SH-SY5Y (cell line): Measurements from ENCODE around the gene CREG2.

Source experiments
- GATA2 ChIP-seq: IDR thresholded peaks from 2 replicates; pipeline ENCODE4 v1.6.1; 2011; ENCODE audit warnings: mild to moderate bottlenecking, low read depth, low read length
- GATA3 ChIP-seq: IDR thresholded peaks from 2 replicates; pipeline ENCODE4 v1.6.1; 2011; ENCODE audit warnings: low read depth, mild to moderate bottlenecking, low read length, moderate library complexity

Gene CREG2

GRCh38 chr2:101387151-101387834 is at the start of gene CREG2:
Gene CREG2 (minus strand): TSS chr2:101387503. CDS start chr2:101387457, 46 bp downstream.
- 0 out of 2 replicates have a peak, but pooled peaks have one; percentile 27 for TF ChIP-seq GATA2
- TF ChIP-seq GATA3, result no peak

DNA sequence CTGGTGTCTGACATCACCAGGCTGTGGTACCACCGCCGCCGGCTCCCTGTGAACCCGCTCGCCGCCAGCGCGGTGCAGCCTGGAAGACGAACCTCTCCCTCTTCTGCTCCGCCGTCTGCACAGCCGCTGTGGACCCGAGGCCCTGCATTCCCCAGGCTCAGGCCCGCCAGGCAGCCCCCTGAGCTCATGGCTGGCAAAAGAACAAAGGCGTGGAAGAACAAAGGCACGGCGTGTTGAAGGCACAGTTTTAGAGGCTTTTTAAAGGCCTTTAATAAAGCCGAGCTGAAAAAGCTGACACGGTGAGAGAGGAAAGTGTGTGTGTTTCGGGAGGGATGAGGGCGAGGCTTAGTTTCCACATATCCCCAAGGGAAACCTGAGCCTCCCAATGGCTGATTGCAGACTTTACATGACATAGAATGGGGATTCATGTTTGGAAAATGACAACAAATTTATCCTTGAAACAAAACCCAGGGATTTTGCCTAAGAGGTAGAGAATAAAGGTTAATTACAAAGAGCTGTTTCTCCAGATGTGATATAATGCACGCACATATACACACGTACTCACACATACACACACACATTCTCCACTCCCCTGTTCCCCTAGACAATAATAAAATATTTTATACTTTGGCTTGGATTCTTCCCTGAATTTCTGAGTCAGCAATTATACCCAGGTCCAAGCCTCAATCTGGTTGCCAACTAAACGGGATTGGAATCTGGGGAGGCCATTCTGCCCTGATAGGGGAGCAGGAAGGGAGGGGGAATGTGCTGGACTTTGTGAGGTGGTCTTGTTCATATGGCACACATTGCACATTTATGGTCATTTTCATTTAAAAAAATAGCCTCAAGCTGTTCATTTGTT is 47.9 kb upstream of the CREG2 start:
- TF ChIP-seq GATA3, result no peak
- TF ChIP-seq GATA2, result no peak

GRCh38 chr2:101433465-101433864 is 46.2 kb upstream of the CREG2 start:
- no peak for TF ChIP-seq GATA3
- TF ChIP-seq GATA2, result no peak

DNA sequence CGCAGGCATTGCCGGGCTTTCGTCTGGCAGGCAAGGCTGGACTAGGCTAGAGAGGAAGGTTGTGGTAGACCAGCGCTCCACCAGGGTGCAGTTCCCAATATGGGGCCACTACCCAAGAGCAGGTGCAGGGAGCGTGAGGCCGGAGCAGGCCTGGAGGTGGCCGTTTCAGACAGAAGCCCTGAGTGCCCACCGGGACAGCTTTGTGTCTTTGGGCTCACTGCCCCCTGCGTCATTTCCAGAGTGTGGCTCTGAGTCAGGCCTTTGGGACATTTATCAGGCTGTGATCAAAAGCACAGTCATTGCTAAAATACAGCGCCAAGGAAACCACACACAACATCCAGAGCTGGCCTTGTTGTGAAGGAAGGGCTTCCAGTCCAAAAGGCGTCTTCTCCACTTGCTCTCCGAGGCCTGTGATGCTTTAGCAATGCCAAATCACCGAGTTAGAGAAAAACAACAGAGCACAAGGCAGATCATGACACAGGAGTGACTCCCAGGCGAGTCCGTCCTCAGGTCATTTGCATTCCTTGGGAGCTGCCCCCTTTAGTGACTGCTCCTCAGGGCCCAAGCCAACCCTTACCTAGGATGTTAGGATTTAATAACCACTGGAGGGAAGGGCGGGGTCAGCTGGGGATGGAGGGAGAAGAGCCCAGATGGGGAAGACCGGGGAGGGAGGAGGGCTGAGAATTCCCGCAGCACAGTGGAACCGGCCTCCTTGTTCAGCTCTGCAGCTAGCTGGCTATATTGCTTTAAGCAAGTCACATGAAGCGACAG is 45.3 kb upstream of the CREG2 start:
- TF ChIP-seq GATA2 (no peak), GATA3 (no peak)

GRCh38 chr2:101431486-101431885 is 44.2 kb upstream of the CREG2 start:
- no peak for TF ChIP-seq GATA2
- TF ChIP-seq GATA3, result no peak

DNA sequence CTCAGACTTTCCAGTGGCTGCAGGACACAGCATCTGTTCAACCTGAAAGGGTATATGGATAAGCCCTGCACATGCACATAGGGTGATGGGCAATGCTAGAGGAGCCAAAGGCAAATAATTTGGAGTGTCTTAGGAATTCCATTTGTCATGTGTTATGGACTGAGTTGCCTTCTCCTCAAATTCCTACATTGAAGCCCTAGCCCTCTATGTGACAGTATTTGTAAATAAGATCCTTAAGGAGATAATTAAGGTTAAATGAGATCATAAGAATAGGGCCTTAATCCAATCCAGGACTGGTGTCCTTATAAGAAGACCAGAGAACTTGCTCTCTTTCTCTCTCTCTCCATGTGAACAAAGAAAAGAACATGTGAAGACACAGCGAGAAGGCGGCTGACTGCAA is 42.9 kb upstream of the CREG2 start:
- TF ChIP-seq GATA3 (no peak), GATA2 (no peak)

DNA sequence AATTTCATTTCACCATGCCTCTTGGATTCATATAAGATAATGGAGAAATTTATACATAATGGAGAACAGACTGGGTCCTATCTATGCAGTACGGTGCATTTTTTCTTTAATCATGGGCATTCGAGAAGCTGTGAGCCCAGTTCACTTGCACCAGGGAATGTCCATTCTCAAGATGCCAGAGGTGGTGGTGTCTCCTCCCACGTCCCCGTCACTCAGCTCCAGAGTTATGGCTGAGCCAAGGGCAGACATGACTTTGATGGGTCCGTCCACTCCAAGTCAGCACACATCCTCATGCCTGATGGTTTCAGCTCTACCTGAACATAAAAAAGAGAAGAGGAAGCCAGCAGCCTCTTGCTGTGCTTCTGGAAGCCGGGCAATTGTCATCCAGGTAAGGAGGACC is 42.1 kb upstream of the CREG2 start:
- TF ChIP-seq GATA2 (no peak), GATA3 (no peak)

GRCh38 chr2:101428422-101429176 is 41.3 kb upstream of the CREG2 start:
- TF ChIP-seq GATA2 (no peak), GATA3 (no peak)

- TF ChIP-seq GATA3 (no peak), GATA2 (no peak)
These were observed 40.4 kb upstream of the CREG2 start for GRCh38 chr2:101427743-101428142.

DNA sequence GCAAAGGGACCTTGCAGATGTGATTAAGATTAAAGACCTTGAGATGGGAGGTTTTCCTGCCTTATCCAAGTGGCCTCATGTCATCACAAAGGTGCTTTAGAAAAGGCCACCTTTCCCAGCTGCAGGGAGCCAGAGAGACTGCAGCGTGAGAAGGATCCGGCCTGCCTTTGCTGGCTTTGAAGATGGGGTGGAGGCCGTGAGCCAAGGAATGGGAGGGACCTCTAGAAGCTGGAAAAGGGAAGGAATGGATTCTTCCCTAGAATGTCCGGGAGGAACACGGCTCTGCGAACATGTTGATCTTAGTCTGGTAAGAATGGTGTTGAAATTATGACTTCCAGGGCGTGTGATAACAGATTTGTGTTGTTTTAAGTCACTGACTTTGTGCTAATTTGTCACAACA is 39.9 kb upstream of the CREG2 start:
- TF ChIP-seq GATA2 (no peak), GATA3 (no peak)

GRCh38 chr2:101426822-101427221 is 39.5 kb upstream of the CREG2 start:
- TF ChIP-seq GATA2, result no peak
- no peak for TF ChIP-seq GATA3

DNA sequence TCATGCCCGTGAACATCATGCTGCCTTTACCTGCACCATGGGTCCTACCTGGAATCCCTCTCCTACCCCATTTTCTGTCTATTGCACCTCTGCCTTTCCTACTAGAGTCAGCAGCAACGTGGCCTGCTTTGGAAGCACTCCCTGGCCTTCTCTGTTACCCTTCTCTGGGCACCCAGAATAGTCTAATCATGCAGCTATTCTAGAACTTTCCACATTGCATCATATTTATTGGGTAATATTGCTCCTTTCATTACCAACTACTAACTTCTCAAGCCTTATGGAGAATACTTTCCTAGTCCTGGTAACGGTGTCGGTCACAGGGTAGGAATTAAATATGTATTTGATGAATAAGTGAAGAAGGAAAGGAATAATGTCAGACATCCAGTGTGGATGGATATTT is 33.3 kb upstream of the CREG2 start:
- TF ChIP-seq GATA2 (no peak), GATA3 (no peak)

DNA sequence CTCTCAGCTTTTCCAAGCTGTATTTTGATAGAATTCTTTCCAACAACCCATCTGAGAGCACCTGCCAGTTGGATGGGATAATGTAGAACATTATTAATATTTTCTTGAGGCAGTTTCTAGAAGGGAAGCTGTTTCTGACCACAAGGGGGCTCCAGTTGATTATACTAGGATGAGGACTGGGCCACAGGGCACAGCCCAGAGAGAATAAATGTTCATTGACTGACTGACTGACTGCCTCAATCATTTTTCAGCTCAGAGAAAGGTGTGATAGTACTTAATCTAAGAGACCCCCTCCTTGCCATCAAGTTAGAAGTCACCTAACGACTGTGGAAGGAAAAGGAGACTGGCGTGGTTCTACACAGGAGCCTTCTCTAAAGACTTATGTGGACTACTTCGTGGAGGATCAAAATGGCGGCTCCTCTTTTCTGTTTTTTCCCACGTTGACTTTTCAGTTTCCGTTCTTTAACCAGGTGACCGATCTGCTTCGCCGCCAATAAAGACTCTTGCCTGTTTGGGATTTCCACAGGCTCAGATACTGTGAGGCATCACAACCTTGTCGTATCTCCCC is 31.9 kb upstream of the CREG2 start:
- TF ChIP-seq GATA2, result no peak
- TF ChIP-seq GATA3, result no peak
